SK-N-SH (cell line): ENCODE measurements around the gene STXBP6. TPM values are rescaled to one million over a fixed set of nuclear protein-coding genes. Genes with fewer than 3 reads are reported as not detected.
"Not testable (repeated sequence)": the region's sequence is repeated elsewhere in the genome, so short reads cannot be mapped to it uniquely, and the experiment has no call there.

Source experiments
- CTCF ChIA-PET: fragments of 300-600, 350-600 bp; formaldehyde crosslinking; extraction: SDS; loops from one replicate; lab custom pipeline; 2021; lab: Yijun Ruan, JAX
- POLR2A ChIA-PET: fragments of 350-600 bp; sonication (Branson Sonifier 250); formaldehyde crosslinking; extraction: SDS; loops from one replicate; lab custom pipeline; 2020; ENCODE audit warnings: antibody characterized with exemption, inconsistent platforms; lab: Yijun Ruan, JAX
- DNase-seq: peaks from one replicate; pipeline ENCODE4 v3.0.0; 2012
- H2AFZ ChIP-seq: fragments of 200-600 bp; sonication (generic); 2 replicates; pipeline ENCODE4 v1.8.1; 2016; ENCODE audit warnings: antibody characterized with exemption, mild to moderate bottlenecking, low read depth
- H3F3A ChIP-seq: fragments of 200-600 bp; sonication (generic); replicated peaks from 2 replicates; pipeline ENCODE3; 2016; ENCODE audit warnings: antibody characterized with exemption, mild to moderate bottlenecking; ENCODE audit not compliant: insufficient read depth
- H3K27ac ChIP-seq, 2 experiments: fragments of 200-500 bp in 1 of 2; fragments of 200-600 bp in 1 of 2; sonication (Bioruptor generic) in 1 of 2; sonication (generic), shearing (Covaris generic) in 1 of 2; 2 replicates each; pipeline versions ENCODE4 v1.5.1 to v1.6.1; 2014 to 2016; ENCODE audit warnings: low read depth in 2 of 2, inconsistent platforms in 1 of 2, low read length in 1 of 2, mild to moderate bottlenecking in 1 of 2, mixed read lengths in 1 of 2
- H3K27me3 ChIP-seq: fragments of 200-600 bp; sonication (generic), shearing (Covaris generic); 2 replicates; pipeline ENCODE4 v1.6.1; 2016; ENCODE audit warnings: mixed run types; ENCODE audit not compliant: insufficient read depth
- H3K36me3 ChIP-seq, 2 experiments: fragments of 200-500 bp in 1 of 2; fragments of 200-600 bp in 1 of 2; sonication (Bioruptor generic) in 1 of 2; sonication (generic) in 1 of 2; replicated peaks in 1 of 2; 2 replicates each; pipeline versions ENCODE3 to v1.5.1; 2014 to 2016; ENCODE audit warnings: low read length in 1 of 2, mild to moderate bottlenecking in 1 of 2; ENCODE audit not compliant: insufficient read depth in 2 of 2, control insufficient read depth in 1 of 2
- H3K4me1 ChIP-seq, 2 experiments: fragments of 200-500 bp in 1 of 2; fragments of 200-600 bp in 1 of 2; sonication (Bioruptor generic) in 1 of 2; sonication (generic), shearing (Covaris generic) in 1 of 2; 2 replicates each; pipeline versions ENCODE4 v1.5.1 to v1.6.1; 2014 to 2016; ENCODE audit warnings: low read depth in 1 of 2, low read length in 1 of 2, mixed run types in 1 of 2; ENCODE audit not compliant: insufficient read depth in 2 of 2, control insufficient read depth in 1 of 2
- H3K4me2 ChIP-seq: fragments of 200-600 bp; sonication (generic), shearing (Covaris generic); 2 replicates; pipeline ENCODE4 v1.6.1; 2017; ENCODE audit warnings: mixed run types
- H3K4me3 ChIP-seq, 2 experiments: fragments of 200-500 bp in 1 of 2; fragments of 200-600 bp in 1 of 2; sonication (Bioruptor generic) in 1 of 2; sonication (generic), shearing (Covaris generic) in 1 of 2; 2 replicates each; pipeline versions ENCODE4 v1.5.1 to v1.8.1; 2014 to 2016; ENCODE audit warnings: low read depth in 2 of 2, inconsistent platforms in 1 of 2, low read length in 1 of 2, mild to moderate bottlenecking in 1 of 2, mixed read lengths in 1 of 2, moderate library complexity in 1 of 2
- H3K79me2 ChIP-seq: fragments of 200-600 bp; sonication (generic); 2 replicates; pipeline ENCODE4 v1.8.1; 2017; ENCODE audit warnings: mild to moderate bottlenecking; ENCODE audit not compliant: insufficient read depth
- H3K9ac ChIP-seq: fragments of 200-600 bp; sonication (generic); 2 replicates; pipeline ENCODE4 v1.6.1; 2017; ENCODE audit warnings: mixed run types
- H3K9me2 ChIP-seq: fragments of 200-600 bp; sonication (generic); 2 replicates; pipeline ENCODE4 v1.6.1; 2017; ENCODE audit warnings: mixed run types
- H3K9me3 ChIP-seq: fragments of 200-600 bp; sonication (generic); 2 replicates; pipeline ENCODE4 v1.6.1; 2017; ENCODE audit warnings: mixed run types, mild to moderate bottlenecking, moderate library complexity
- H4K20me1 ChIP-seq: fragments of 200-600 bp; sonication (generic); 2 replicates; pipeline ENCODE4 v1.6.1; 2017; ENCODE audit warnings: mild to moderate bottlenecking, mixed run types; ENCODE audit not compliant: insufficient read depth
- EP300 ChIP-seq, 2 experiments: IDR thresholded peaks; 2 replicates each; pipeline versions ENCODE4 v1.4.0 to v1.6.1; 2012; ENCODE audit warnings: borderline replicate concordance in 1 of 2, low read depth in 1 of 2, low read length in 1 of 2
- EZH2phosphoT487 ChIP-seq: fragments of 200-600 bp; sonication (generic); IDR thresholded peaks from 2 replicates; pipeline ENCODE4 v1.6.1; 2017; ENCODE audit warnings: low read depth, mixed run types, mild to moderate bottlenecking, antibody characterized with exemption, moderate library complexity, borderline replicate concordance
- FOSL2 ChIP-seq: IDR thresholded peaks from 2 replicates; pipeline ENCODE4 v1.4.0; 2012; ENCODE audit warnings: low read depth, mild to moderate bottlenecking, moderate library complexity, borderline replicate concordance
- FOXJ3 ChIP-seq: sonication (generic); formaldehyde crosslinking; IDR thresholded peaks from 2 replicates; pipeline ENCODE4 v1.5.1; 2020; ENCODE audit warnings: mild to moderate bottlenecking, missing genetic modification reagents
- GABPA ChIP-seq: IDR thresholded peaks from 2 replicates; pipeline ENCODE4 v1.4.0; 2012; ENCODE audit warnings: low read depth, mild to moderate bottlenecking
- JUND ChIP-seq: IDR thresholded peaks from 2 replicates; pipeline ENCODE4 v1.4.0; 2012
- NFIC ChIP-seq: IDR thresholded peaks from 2 replicates; pipeline ENCODE4 v1.4.0; 2012; ENCODE audit warnings: borderline replicate concordance
- NRF1 ChIP-seq: IDR thresholded peaks from 2 replicates; pipeline ENCODE4 v1.6.1; 2012; ENCODE audit warnings: low read depth, mild to moderate bottlenecking, low read length
- POLR2AphosphoS5 ChIP-seq: IDR thresholded peaks from 2 replicates; pipeline ENCODE4 v1.6.1; 2012; ENCODE audit warnings: low read depth, low read length
- RCOR1 ChIP-seq: fragments of 150-350 bp; IDR thresholded peaks from 2 replicates; pipeline ENCODE4 v1.6.1; 2017; ENCODE audit warnings: antibody characterized with exemption, low read length
- RFX5 ChIP-seq: IDR thresholded peaks from 2 replicates; pipeline ENCODE4 v1.6.1; 2012; ENCODE audit warnings: mild to moderate bottlenecking, improper control_type of control experiment, low read length
- SMC3 ChIP-seq: IDR thresholded peaks from 2 replicates; pipeline ENCODE4 v1.6.1; 2012; ENCODE audit warnings: low read depth, low read length, improper control_type of control experiment
- TCF12 ChIP-seq: IDR thresholded peaks from 2 replicates; pipeline ENCODE4 v1.4.0; 2012
- YY1 ChIP-seq: IDR thresholded peaks from 2 replicates; pipeline ENCODE4 v1.4.0; 2012; ENCODE audit warnings: low read depth, mild to moderate bottlenecking
- WGBS: methylation state at CpG from one replicate; pipeline ENCODE4 v1.1.6; 2017; ENCODE audit warnings: low lambda C conversion rate; 5-methylcytosine and 5-hydroxymethylcytosine counted together
- polyA plus RNA-seq, 3 experiments: library from polyadenylated mRNA; depleted of rRNA; stranded (reverse); fragments of >200 nt; gene quantifications; 2 replicates each; pipeline ENCODE4 v1.2.3, GENCODE V29; 2012
- TF ChIP-seq, protein P1 (sequence below): IDR thresholded peaks from 2 replicates; pipeline ENCODE4 v1.4.0; 2012; ENCODE audit warnings: low read depth, borderline replicate concordance
- TF ChIP-seq, protein P2 (sequence below): IDR thresholded peaks from 2 replicates; pipeline ENCODE4; 2012
- TF ChIP-seq, protein P3 (sequence below): fragments of 150-350 bp; IDR thresholded peaks from 2 replicates; pipeline ENCODE4 v1.6.1; 2017; ENCODE audit warnings: antibody characterized with exemption, low read length, low read depth, borderline replicate concordance
- TF ChIP-seq, protein P4 (sequence below): IDR thresholded peaks from 2 replicates; pipeline ENCODE4 v1.6.1; 2012; ENCODE audit warnings: mild to moderate bottlenecking, low read depth, low read length, moderate library complexity

The STXBP6 gene
- polyA plus RNA-seq, 1 of the 3 experiments (the other 2 are of a cell fraction): 0.16 TPM

DNA sequence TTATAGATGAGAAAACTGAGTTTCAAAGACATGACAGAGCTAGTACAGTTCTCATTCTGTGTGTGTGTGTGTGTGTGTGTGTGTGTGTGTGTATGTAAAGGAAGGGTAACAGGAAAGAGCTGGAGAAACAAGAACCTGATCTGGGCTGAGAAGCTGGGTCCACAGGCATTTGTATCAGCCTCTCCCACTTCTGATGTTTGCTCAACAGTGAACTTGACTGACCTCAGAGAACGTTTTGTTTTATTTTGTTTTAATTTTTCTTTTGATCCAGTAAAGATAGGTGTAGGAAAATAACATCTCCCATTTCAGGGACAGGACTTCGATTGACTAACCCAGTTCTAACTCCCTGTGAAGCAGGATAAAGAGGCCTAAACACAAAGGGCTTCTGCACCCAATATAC is 85.4 kb downstream of the STXBP6 start:
- ChIA-PET POLR2A (no interaction called here), CTCF (no interaction called here)
- WGBS: 5% methylated on average over 2 of the region's 2 CpGs
- Histone ChIP-seq H3F3A (no peaks in the 10 kb centered on the region), H2AFZ (no peak overlapping the region), H3K79me2 (no peaks in the 10 kb centered on the region), H3K4me1 (no peaks in the 10 kb centered on the region), H3K27me3 (no peaks in the 10 kb centered on the region), H3K36me3 (no peaks in the 10 kb centered on the region), H3K9me3 (no peaks in the 10 kb centered on the region), H4K20me1 (no peaks in the 10 kb centered on the region), H3K4me3 (no peak overlapping the region), H3K27ac (no peak overlapping the region), H3K9ac (no peak overlapping the region), H3K9me2 (no peaks in the 10 kb centered on the region), H3K4me2 (no peak overlapping the region)
- TF ChIP-seq, protein P1, sequence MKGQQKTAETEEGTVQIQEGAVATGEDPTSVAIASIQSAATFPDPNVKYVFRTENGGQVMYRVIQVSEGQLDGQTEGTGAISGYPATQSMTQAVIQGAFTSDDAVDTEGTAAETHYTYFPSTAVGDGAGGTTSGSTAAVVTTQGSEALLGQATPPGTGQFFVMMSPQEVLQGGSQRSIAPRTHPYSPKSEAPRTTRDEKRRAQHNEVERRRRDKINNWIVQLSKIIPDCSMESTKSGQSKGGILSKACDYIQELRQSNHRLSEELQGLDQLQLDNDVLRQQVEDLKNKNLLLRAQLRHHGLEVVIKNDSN: no peak
- TF ChIP-seq YY1 (no peak), RFX5 (no peak), JUND (no peak), EZH2phosphoT487 (no peak), TCF12 (no peak), FOXJ3 (no peak), GABPA (no peak), NRF1 (no peak), EP300 (IDR thresholded peaks at IDR 0.05; ENCODE audit: borderline replicate concordance in 1 of 2, low read depth in 1 of 2, low read length in 1 of 2) (no peak), SMC3 (no peak), RCOR1 (no peak), POLR2AphosphoS5 (no peak)
- TF ChIP-seq, protein P2, sequence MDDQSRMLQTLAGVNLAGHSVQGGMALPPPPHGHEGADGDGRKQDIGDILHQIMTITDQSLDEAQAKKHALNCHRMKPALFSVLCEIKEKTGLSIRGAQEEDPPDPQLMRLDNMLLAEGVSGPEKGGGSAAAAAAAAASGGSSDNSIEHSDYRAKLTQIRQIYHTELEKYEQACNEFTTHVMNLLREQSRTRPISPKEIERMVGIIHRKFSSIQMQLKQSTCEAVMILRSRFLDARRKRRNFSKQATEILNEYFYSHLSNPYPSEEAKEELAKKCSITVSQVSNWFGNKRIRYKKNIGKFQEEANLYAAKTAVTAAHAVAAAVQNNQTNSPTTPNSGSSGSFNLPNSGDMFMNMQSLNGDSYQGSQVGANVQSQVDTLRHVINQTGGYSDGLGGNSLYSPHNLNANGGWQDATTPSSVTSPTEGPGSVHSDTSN: no peak
- TF ChIP-seq, protein P3, sequence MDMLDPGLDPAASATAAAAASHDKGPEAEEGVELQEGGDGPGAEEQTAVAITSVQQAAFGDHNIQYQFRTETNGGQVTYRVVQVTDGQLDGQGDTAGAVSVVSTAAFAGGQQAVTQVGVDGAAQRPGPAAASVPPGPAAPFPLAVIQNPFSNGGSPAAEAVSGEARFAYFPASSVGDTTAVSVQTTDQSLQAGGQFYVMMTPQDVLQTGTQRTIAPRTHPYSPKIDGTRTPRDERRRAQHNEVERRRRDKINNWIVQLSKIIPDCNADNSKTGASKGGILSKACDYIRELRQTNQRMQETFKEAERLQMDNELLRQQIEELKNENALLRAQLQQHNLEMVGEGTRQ: no peak
- no peak for DNase-seq

DNA sequence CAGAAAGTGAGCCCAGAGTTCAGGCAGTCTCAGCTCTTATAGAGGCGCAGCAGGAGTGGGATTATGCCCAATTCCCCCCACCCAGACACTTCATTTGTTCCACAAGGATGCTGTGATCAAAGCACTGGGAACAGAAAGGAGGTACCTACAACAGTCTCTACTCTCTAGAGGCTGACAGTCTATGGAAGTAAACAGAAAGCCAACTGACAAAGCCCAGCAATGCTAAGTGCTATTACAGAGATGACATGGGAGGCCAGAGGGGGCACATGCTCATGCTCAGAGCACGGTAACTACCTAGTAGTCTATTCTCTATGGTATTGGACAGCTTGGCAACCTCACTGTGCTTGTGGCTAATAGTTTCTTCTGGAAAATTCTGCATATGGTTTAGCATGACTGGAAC is 85.9 kb downstream of the STXBP6 start:
- no peaks in the 10 kb centered on the region for H3F3A ChIP-seq
- no peak for TF ChIP-seq JUND
- TF ChIP-seq RFX5: no peak
- no peak for TF ChIP-seq SMC3
- TF ChIP-seq, protein P4, sequence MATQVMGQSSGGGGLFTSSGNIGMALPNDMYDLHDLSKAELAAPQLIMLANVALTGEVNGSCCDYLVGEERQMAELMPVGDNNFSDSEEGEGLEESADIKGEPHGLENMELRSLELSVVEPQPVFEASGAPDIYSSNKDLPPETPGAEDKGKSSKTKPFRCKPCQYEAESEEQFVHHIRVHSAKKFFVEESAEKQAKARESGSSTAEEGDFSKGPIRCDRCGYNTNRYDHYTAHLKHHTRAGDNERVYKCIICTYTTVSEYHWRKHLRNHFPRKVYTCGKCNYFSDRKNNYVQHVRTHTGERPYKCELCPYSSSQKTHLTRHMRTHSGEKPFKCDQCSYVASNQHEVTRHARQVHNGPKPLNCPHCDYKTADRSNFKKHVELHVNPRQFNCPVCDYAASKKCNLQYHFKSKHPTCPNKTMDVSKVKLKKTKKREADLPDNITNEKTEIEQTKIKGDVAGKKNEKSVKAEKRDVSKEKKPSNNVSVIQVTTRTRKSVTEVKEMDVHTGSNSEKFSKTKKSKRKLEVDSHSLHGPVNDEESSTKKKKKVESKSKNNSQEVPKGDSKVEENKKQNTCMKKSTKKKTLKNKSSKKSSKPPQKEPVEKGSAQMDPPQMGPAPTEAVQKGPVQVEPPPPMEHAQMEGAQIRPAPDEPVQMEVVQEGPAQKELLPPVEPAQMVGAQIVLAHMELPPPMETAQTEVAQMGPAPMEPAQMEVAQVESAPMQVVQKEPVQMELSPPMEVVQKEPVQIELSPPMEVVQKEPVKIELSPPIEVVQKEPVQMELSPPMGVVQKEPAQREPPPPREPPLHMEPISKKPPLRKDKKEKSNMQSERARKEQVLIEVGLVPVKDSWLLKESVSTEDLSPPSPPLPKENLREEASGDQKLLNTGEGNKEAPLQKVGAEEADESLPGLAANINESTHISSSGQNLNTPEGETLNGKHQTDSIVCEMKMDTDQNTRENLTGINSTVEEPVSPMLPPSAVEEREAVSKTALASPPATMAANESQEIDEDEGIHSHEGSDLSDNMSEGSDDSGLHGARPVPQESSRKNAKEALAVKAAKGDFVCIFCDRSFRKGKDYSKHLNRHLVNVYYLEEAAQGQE: no peak
- no peak for TF ChIP-seq NFIC
- TF ChIP-seq FOSL2: no peak
- no peak for TF ChIP-seq POLR2AphosphoS5
- TF ChIP-seq, all 33 proteins: peak for 0
- Histone ChIP-seq H3K27ac (no peak overlapping the region), H4K20me1 (no peaks in the 10 kb centered on the region), H3K4me2 (no peak overlapping the region), H2AFZ (no peak overlapping the region), H3K36me3 (no peaks in the 10 kb centered on the region), H3K4me1 (no peaks in the 10 kb centered on the region), H3K9me3 (no peaks in the 10 kb centered on the region), H3K9me2 (no peaks in the 10 kb centered on the region), H3K27me3 (no peaks in the 10 kb centered on the region), H3K4me3 (no peak overlapping the region), H3K9ac (no peak overlapping the region), H3K79me2 (no peaks in the 10 kb centered on the region)
- ChIA-PET POLR2A (no interaction called here), CTCF (no interaction called here)
- 0% methylated on average over 2 of the region's 2 CpGs for whole genome bisulfite sequencing
- DNase-seq: no peak

DNA sequence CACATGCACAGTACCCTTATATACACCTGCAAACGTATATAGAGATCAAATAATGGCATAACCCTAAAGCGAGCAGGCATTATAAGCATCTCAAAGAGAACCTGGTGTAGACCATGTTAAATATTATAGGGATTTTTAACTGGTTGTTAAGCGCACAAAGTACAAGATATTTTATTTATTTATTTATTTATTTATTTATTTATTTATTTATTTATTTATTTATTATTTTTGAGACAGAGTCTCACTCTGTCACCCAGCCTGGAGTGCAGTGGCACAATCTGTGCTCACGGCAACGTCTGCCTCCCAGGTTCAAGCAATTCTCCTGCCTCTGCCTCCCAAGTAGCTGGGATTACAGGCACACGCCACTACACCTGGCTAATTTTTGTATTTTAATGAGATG is 87.8 kb downstream of the STXBP6 start:
- H2AFZ ChIP-seq, H3K9me2 ChIP-seq, H3K36me3 ChIP-seq, DNase-seq, H4K20me1 ChIP-seq, H3K27me3 ChIP-seq, H3K9me3 ChIP-seq, H3K27ac ChIP-seq, H3K9ac ChIP-seq, POLR2A ChIA-PET, H3K4me1 ChIP-seq, H3K79me2 ChIP-seq, H3K4me3 ChIP-seq, H3F3A ChIP-seq, H3K4me2 ChIP-seq: not testable (repeated sequence)
- 13% methylated on average over 6 of the region's 6 CpGs for WGBS
- CTCF ChIA-PET: interaction anchor here (1.5 kb wide), 1 partner anchor 20 kb away, joined by 3 read pairs; no protein-coding TSS in a partner anchor
